Effector memory CD4-positive, alpha-beta T cell (primary cell): ENCODE results near the gene ZP1.

Experiments used
- DNase-seq, 3 donors: peaks; one replicate each; pipeline ENCODE4 v3.0.0-alpha.2; 2020
- H3K27ac ChIP-seq: 2 replicates; pipeline ENCODE4 v1.7.0; 2013; ENCODE audit warnings: mild to moderate bottlenecking, low read length, moderate library complexity; ENCODE audit not compliant: insufficient read depth, poor library complexity, severe bottlenecking
- H3K27me3 ChIP-seq: replicated peaks from 2 replicates; pipeline ENCODE4 v1.7.0; 2013; ENCODE audit warnings: mild to moderate bottlenecking, low read length; ENCODE audit not compliant: insufficient read depth, control insufficient read depth, poor library complexity, severe bottlenecking
- H3K36me3 ChIP-seq: 2 replicates; pipeline ENCODE4 v1.7.0; 2013; ENCODE audit warnings: mild to moderate bottlenecking, low read length, moderate library complexity; ENCODE audit not compliant: control insufficient read depth, insufficient read depth
- H3K4me1 ChIP-seq: 2 replicates; pipeline ENCODE4 v1.7.0; 2013; ENCODE audit warnings: low read length, mild to moderate bottlenecking; ENCODE audit not compliant: control insufficient read depth, insufficient read depth, poor library complexity, severe bottlenecking
- H3K4me3 ChIP-seq: 2 replicates; pipeline ENCODE4 v1.7.0; 2013; ENCODE audit warnings: low read length, low read depth, mild to moderate bottlenecking; ENCODE audit not compliant: insufficient read depth, poor library complexity, severe bottlenecking
- H3K9me3 ChIP-seq: 2 replicates; pipeline ENCODE4 v1.7.0; 2013; ENCODE audit warnings: mild to moderate bottlenecking, low read length, moderate library complexity; ENCODE audit not compliant: control insufficient read depth

ZP1 gene

GRCh38 chr11:60862171-60862570, 5.2 kb upstream of the ZP1 start:
- Histone ChIP-seq H3K27me3 (no peaks in the 10 kb centered on the region), H3K4me3 (no peak overlapping the region)
- DNase-seq = no peak

GRCh38 chr11:60863550-60864521, 3.5 kb upstream of the ZP1 start:
- no peaks in the 10 kb centered on the region for H3K36me3 ChIP-seq
- H3K9me3 ChIP-seq = no peaks in the 10 kb centered on the region
- no peak overlapping the region for H3K27ac ChIP-seq
- no peaks in the 10 kb centered on the region for H3K27me3 ChIP-seq
- no peaks in the 10 kb centered on the region for H3K4me1 ChIP-seq
- no peak overlapping the region for H3K4me3 ChIP-seq
- DNase-seq = no peak

More at GRCh38 chr11:60862171-60862570, 5.2 kb upstream of the ZP1 start:
- Histone ChIP-seq H3K9me3 (no peaks in the 10 kb centered on the region), H3K36me3 (no peaks in the 10 kb centered on the region), H3K27ac (no peak overlapping the region), H3K4me1 (peaks cover 6% of the 10 kb centered on the region)

- no peak overlapping the region for H3K27ac ChIP-seq
- H3K4me3 ChIP-seq = no peak overlapping the region
Measured at GRCh38 chr11:60864856-60865513, 2.4 kb upstream of the ZP1 start.

GRCh38 chr11:60867871-60868681, 734 bp downstream of the ZP1 start:
- Histone ChIP-seq H3K4me1 (no peaks in the 10 kb centered on the region), H3K36me3 (no peaks in the 10 kb centered on the region), H3K27me3 (no peaks in the 10 kb centered on the region), H3K27ac (no peak overlapping the region), H3K4me3 (no peak overlapping the region), H3K9me3 (no peaks in the 10 kb centered on the region)
- DNase-seq = no peak

More at GRCh38 chr11:60864856-60865513, 2.4 kb upstream of the ZP1 start:
- H3K4me1 ChIP-seq = no peaks in the 10 kb centered on the region
- no peaks in the 10 kb centered on the region for H3K36me3 ChIP-seq
- no peak for DNase-seq
- no peaks in the 10 kb centered on the region for H3K27me3 ChIP-seq
- H3K9me3 ChIP-seq = no peaks in the 10 kb centered on the region

GRCh38 chr11:60868682-60869450, 1.5 kb downstream of the ZP1 start:
- Histone ChIP-seq H3K27me3 (no peaks in the 10 kb centered on the region), H3K36me3 (no peaks in the 10 kb centered on the region)
- no peak for DNase-seq

GRCh38 chr11:60869451-60869825, 2.1 kb downstream of the ZP1 start:
- Histone ChIP-seq H3K36me3 (no peaks in the 10 kb centered on the region), H3K27ac (no peak overlapping the region), H3K9me3 (no peaks in the 10 kb centered on the region), H3K4me3 (no peak overlapping the region), H3K4me1 (no peaks in the 10 kb centered on the region), H3K27me3 (no peaks in the 10 kb centered on the region)
- no peak for DNase-seq

More at GRCh38 chr11:60868682-60869450, 1.5 kb downstream of the ZP1 start:
- no peak overlapping the region for H3K4me3 ChIP-seq
- no peak overlapping the region for H3K27ac ChIP-seq
- no peaks in the 10 kb centered on the region for H3K9me3 ChIP-seq
- no peaks in the 10 kb centered on the region for H3K4me1 ChIP-seq

- Histone ChIP-seq H3K4me1 (no peaks in the 10 kb centered on the region), H3K36me3 (no peaks in the 10 kb centered on the region), H3K9me3 (no peaks in the 10 kb centered on the region), H3K4me3 (no peak overlapping the region), H3K27me3 (no peaks in the 10 kb centered on the region), H3K27ac (no peak overlapping the region)
- DNase-seq = no peak
Measured at GRCh38 chr11:60870276-60870675, 2.9 kb downstream of the ZP1 start.

GRCh38 chr11:60870733-60871377, 3.5 kb downstream of the ZP1 start:
- H3K4me3 ChIP-seq = no peak overlapping the region
- no peak for DNase-seq
- H3K27ac ChIP-seq = no peak overlapping the region
- no peaks in the 10 kb centered on the region for H3K9me3 ChIP-seq
- no peaks in the 10 kb centered on the region for H3K27me3 ChIP-seq
- no peaks in the 10 kb centered on the region for H3K4me1 ChIP-seq
- no peaks in the 10 kb centered on the region for H3K36me3 ChIP-seq
